A549 (cell line): ENCODE results near the gene RASL11B. TPM values are rescaled to one million over a fixed set of nuclear protein-coding genes. Genes with fewer than 3 reads are reported as not detected.

Experiments used
- ATAC-seq, 2 experiments: fragments of 200-7000 bp in 1 of 2; fragments of >200 bp in 1 of 2; cut with Nextera tagmentation in 1 of 2; cut with Tn5 transposase in 1 of 2; 3 replicates each; pipeline versions ENCODE4 v1.8.0 to v1.9.1; 2018 to 2020; ENCODE audit warnings: mild to moderate bottlenecking in 1 of 2, moderate library complexity in 1 of 2
- CTCF ChIA-PET: fragments of 300-600 bp; sonication (Branson Sonifier 250); formaldehyde crosslinking; extraction: SDS; loops from one replicate; lab custom pipeline; 2021; ENCODE audit warnings: antibody characterized with exemption, inconsistent platforms; lab: Yijun Ruan, JAX
- POLR2A ChIA-PET: fragments of 350-600 bp; formaldehyde crosslinking; extraction: SDS; loops from one replicate; lab custom pipeline; 2021; ENCODE audit warnings: antibody characterized with exemption, inconsistent platforms; lab: Yijun Ruan, JAX
- DNase-seq, 2 experiments: peaks; one replicate each; pipeline versions ENCODE4 v3.0.0 to v3.0.0-alpha.2; 2011 to 2016; ENCODE audit warnings: low read depth in 1 of 2, low spot score in 1 of 2
- FAIRE-seq: peaks from 2 replicates; lab custom pipeline; 2011; peaks lifted over from hg19 to GRCh38; lab: Jason Lieb, UNC
- H3K27ac ChIP-seq, 2 experiments: fragments of >200 bp; sonication (Bioruptor Twin); formaldehyde crosslinking; 3 replicates each; pipeline ENCODE4 v1.5.1; 2016 to 2017
- H3K4me1 ChIP-seq: fragments of >200 bp; sonication (Bioruptor Twin); formaldehyde crosslinking; 3 replicates; pipeline ENCODE4 v1.6.1; 2016
- H3K4me2 ChIP-seq: fragments of >200 bp; sonication (Bioruptor Twin); formaldehyde crosslinking; 3 replicates; pipeline ENCODE4 v1.6.1; 2016
- H3K4me3 ChIP-seq: fragments of >200 bp; sonication (Bioruptor Twin); formaldehyde crosslinking; 3 replicates; pipeline ENCODE4 v1.5.1; 2016
- H3K9me3 ChIP-seq: fragments of >200 bp; sonication (Bioruptor Twin); formaldehyde crosslinking; 3 replicates; pipeline ENCODE4 v1.6.1; 2016
- CBX2 ChIP-seq: fragments of 200-600 bp; sonication (generic); IDR thresholded peaks from 2 replicates; pipeline ENCODE4 v1.6.1; 2016; ENCODE audit warnings: low read depth, mild to moderate bottlenecking, borderline replicate concordance
- CEBPB ChIP-seq, 2 experiments: fragments of >200 bp in 1 of 2; sonication (Bioruptor Twin) in 1 of 2; formaldehyde crosslinking in 1 of 2; IDR thresholded peaks; 2 replicates each; pipeline ENCODE4 v1.6.1; 2012 to 2016
- CHD2 ChIP-seq: fragments of 150-350 bp; IDR thresholded peaks from 2 replicates; pipeline ENCODE4 v1.6.1; 2014; ENCODE audit warnings: low read length; ENCODE audit not compliant: partially characterized antibody
- EP300 ChIP-seq, 2 experiments: fragments of >200 bp; sonication (Bioruptor Twin); formaldehyde crosslinking; IDR thresholded peaks; 2 replicates in 1 of 2; 3 replicates in 1 of 2; pipeline ENCODE4 v1.6.1; 2016 to 2017
- ESRRA ChIP-seq: fragments of 150-350 bp; IDR thresholded peaks from 2 replicates; pipeline ENCODE4 v1.6.1; 2014; ENCODE audit warnings: mild to moderate bottlenecking, low read length, borderline replicate concordance
- FOSB ChIP-seq: fragments of 250-450 bp; sonication (Bioruptor Pico); IDR thresholded peaks from 2 replicates; pipeline ENCODE4 v1.5.0; 2020; ENCODE audit warnings: mild to moderate bottlenecking, moderate library complexity
- GATA3 ChIP-seq: IDR thresholded peaks from 2 replicates; pipeline ENCODE4 v1.6.1; 2012; ENCODE audit warnings: borderline replicate concordance
- HOXA7 ChIP-seq: fragments of 250-450 bp; sonication (Bioruptor Pico); IDR thresholded peaks from 2 replicates; pipeline ENCODE4 v1.5.0; 2020; ENCODE audit warnings: mild to moderate bottlenecking, moderate library complexity
- HOXB5 ChIP-seq: fragments of 250-450 bp; sonication (Bioruptor Pico); IDR thresholded peaks from 2 replicates; pipeline ENCODE4 v1.5.0; 2020; ENCODE audit warnings: mild to moderate bottlenecking, moderate library complexity
- MAZ ChIP-seq: fragments of 150-350 bp; IDR thresholded peaks from 2 replicates; pipeline ENCODE4 v1.6.1; 2014; ENCODE audit warnings: antibody characterized with exemption, low read depth, low read length, borderline replicate concordance
- MYC ChIP-seq: IDR thresholded peaks from 2 replicates; pipeline ENCODE4 v1.6.1; 2012; ENCODE audit warnings: mild to moderate bottlenecking, inconsistent platforms, low read length, improper control_type of control experiment, borderline replicate concordance
- PHF8 ChIP-seq: fragments of 200-600 bp; sonication (generic); IDR thresholded peaks from 2 replicates; pipeline ENCODE4 v1.6.1; 2016; ENCODE audit warnings: low read depth, mild to moderate bottlenecking, antibody characterized with exemption, moderate library complexity, borderline replicate concordance
- POLR2A ChIP-seq: IDR thresholded peaks from 2 replicates; pipeline ENCODE4 v1.6.1; 2012; ENCODE audit warnings: mild to moderate bottlenecking, low read length
- RCOR1 ChIP-seq: fragments of 150-350 bp; IDR thresholded peaks from 2 replicates; pipeline ENCODE4 v1.6.1; 2014; ENCODE audit warnings: antibody characterized with exemption, low read length, low read depth
- RNF2 ChIP-seq: fragments of 200-600 bp; sonication (generic); IDR thresholded peaks from 2 replicates; pipeline ENCODE4 v1.6.1; 2016; ENCODE audit warnings: low read depth, mild to moderate bottlenecking, antibody characterized with exemption, moderate library complexity, borderline replicate concordance
- TFCP2L1 ChIP-seq: fragments of 250-450 bp; sonication (Bioruptor Pico); IDR thresholded peaks from 2 replicates; pipeline ENCODE4 v1.5.0; 2021; ENCODE audit warnings: mild to moderate bottlenecking
- TP53 ChIP-seq: fragments of 250-450 bp; sonication (Bioruptor Pico); IDR thresholded peaks from 2 replicates; pipeline ENCODE4 v1.5.0; 2021; ENCODE audit warnings: mild to moderate bottlenecking, moderate library complexity
- WGBS: methylation state at CpG from one replicate; pipeline ENCODE4 v1.1.6; 2017; ENCODE audit errors: missing lambda C conversion rate; 5-methylcytosine and 5-hydroxymethylcytosine counted together
- polyA plus RNA-seq, 4 experiments: library from polyadenylated mRNA; depleted of rRNA in 3 of 4; stranded (reverse); fragments of >200 nt; fragmentation: RNase III in 1 of 4; extraction: RNeasy Plus Mini Kit Qiagen cat#74134 plus additional on column Dnase treatment in 1 of 4; gene quantifications; 2 replicates in 3 of 4; 3 replicates in 1 of 4; pipeline ENCODE4 v1.2.3, GENCODE V29; 2011 to 2017
- TF ChIP-seq, protein P1 (sequence below): fragments of >200 bp; sonication (Bioruptor Twin); formaldehyde crosslinking; IDR thresholded peaks from 2 replicates; pipeline ENCODE4 v1.6.1; 2016
- TF ChIP-seq, protein P2 (sequence below): fragments of 450-650 bp; IDR thresholded peaks from 2 replicates; pipeline ENCODE4 v1.6.1; 2014; ENCODE audit warnings: antibody characterized with exemption
- TF ChIP-seq, protein P3 (sequence below): fragments of >200 bp; sonication (Bioruptor Twin); formaldehyde crosslinking; IDR thresholded peaks from 3 replicates; pipeline ENCODE4 v1.5.1; 2016

Gene RASL11B
- polyA plus RNA-seq, 2 of the 4 experiments (the other 2 are of a cell fraction), result 0.04 to 0.05 TPM

DNA sequence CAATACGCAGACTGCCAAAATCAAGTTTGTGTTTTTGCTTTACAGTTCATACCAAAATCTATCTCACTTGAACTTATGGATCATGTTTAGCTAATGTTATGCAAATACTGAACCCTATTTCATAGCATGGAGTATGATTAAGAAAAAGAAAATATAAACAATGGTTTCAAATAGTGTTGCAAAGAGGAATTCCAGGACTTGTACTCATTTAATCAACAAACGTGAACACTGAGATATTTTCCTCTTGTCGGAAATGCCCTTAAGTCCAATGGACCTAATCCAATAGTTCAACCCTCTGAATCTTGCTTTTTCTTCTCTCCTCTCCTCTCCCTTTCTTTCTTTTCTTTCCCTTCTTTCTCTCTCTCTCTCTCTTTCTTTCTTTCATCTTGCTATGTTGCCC is 30.8 kb downstream of the RASL11B start (continued):
- TF ChIP-seq RCOR1 (no peak), PHF8 (no peak), TFCP2L1 (CRISPR knock-in tag) (no peak), MAZ (no peak)

DNA sequence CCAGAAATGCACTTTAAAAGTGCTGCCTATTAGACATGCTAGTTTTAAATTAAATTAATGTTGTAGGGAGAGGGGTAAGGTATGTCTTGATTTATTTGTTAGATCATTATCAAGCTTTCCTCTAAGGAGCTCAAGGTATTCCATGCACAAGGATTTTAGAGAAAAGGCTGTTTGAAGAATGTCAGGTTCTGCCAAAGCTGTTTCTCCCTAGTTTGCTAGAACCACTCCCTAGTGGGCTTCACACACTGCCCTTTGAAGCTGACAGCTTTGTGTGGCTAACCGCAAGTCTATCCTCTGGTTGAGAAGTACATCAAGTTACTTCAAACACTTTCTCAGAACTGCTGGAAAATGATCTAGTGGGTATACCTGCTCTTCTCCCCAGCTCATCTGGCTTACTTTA is 32.3 kb downstream of the RASL11B start:
- FAIRE-seq (no peak), DNase-seq (no peak), ATAC-seq (no peak)
- TF ChIP-seq ESRRA, result no peak
- TF ChIP-seq HOXA7 (CRISPR knock-in tag), result no peak
- no peak for TF ChIP-seq POLR2A
- no peak for TF ChIP-seq FOSB (CRISPR knock-in tag)
- TF ChIP-seq TFCP2L1 (CRISPR knock-in tag), result no peak
- TF ChIP-seq GATA3, result no peak
- TF ChIP-seq CHD2, result no peak
- no peak for TF ChIP-seq TP53 (CRISPR knock-in tag)
- TF ChIP-seq, protein P1, sequence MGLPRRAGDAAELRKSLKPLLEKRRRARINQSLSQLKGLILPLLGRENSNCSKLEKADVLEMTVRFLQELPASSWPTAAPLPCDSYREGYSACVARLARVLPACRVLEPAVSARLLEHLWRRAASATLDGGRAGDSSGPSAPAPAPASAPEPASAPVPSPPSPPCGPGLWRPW, result no peak
- TF ChIP-seq HOXB5 (CRISPR knock-in tag), result no peak
- no peak for TF ChIP-seq EP300 (IDR thresholded peaks at IDR 0.05)
- no peak for TF ChIP-seq RCOR1
- CTCF ChIA-PET, result interaction anchor here (0.6 kb wide), 1 partner anchor 17 kb away, joined by 3 read pairs; no protein-coding TSS in a partner anchor
- Histone ChIP-seq H3K4me2 (no peak overlapping the region), H3K27ac (no peak overlapping the region), H3K4me1 (no peaks in the 10 kb centered on the region), H3K9me3 (no peaks in the 10 kb centered on the region), H3K4me3 (no peak overlapping the region)
- POLR2A ChIA-PET, result no interaction called here
- WGBS, result 100% methylated on average over 1 of the region's 1 CpG

DNA sequence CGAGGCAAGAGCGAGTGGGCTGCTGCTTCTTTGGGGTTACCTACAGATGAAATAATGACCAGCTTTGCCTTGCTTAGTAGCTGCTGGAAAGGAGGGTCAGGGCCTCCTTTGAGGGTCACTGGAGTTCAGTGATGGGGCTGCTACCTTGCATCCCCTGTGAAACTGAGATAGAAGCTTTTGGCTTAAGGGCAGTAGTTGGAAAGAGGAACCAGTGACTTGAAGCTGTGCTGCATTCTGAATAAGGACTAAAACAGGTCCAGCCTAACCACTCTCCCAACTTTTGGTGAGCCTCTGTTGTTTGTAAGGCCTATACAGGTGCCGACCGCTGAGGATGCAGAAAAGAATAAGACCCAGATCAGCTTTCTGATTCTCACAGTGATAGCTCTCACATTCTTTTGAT is 41.2 kb downstream of the RASL11B start:
- ChIA-PET CTCF (interaction anchor here (1.3 kb wide), 1 partner anchor 17 kb away, joined by 4 read pairs; no protein-coding TSS in a partner anchor), POLR2A (no interaction called here)
- Histone ChIP-seq H3K4me2 (no peak overlapping the region), H3K4me3 (no peak overlapping the region), H3K9me3 (no peaks in the 10 kb centered on the region), H3K4me1 (no peaks in the 10 kb centered on the region), H3K27ac (no peak overlapping the region)
- ATAC-seq (no peak), FAIRE-seq (no peak), DNase-seq (no peak)
- 97% methylated on average over 4 of the region's 4 CpGs for WGBS
- TF ChIP-seq, protein P2, sequence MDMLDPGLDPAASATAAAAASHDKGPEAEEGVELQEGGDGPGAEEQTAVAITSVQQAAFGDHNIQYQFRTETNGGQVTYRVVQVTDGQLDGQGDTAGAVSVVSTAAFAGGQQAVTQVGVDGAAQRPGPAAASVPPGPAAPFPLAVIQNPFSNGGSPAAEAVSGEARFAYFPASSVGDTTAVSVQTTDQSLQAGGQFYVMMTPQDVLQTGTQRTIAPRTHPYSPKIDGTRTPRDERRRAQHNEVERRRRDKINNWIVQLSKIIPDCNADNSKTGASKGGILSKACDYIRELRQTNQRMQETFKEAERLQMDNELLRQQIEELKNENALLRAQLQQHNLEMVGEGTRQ, result no peak
- no peak for TF ChIP-seq FOSB (CRISPR knock-in tag)
- no peak for TF ChIP-seq HOXA7 (CRISPR knock-in tag)
- no peak for TF ChIP-seq EP300 (IDR thresholded peaks at IDR 0.05)
- TF ChIP-seq, protein P3, sequence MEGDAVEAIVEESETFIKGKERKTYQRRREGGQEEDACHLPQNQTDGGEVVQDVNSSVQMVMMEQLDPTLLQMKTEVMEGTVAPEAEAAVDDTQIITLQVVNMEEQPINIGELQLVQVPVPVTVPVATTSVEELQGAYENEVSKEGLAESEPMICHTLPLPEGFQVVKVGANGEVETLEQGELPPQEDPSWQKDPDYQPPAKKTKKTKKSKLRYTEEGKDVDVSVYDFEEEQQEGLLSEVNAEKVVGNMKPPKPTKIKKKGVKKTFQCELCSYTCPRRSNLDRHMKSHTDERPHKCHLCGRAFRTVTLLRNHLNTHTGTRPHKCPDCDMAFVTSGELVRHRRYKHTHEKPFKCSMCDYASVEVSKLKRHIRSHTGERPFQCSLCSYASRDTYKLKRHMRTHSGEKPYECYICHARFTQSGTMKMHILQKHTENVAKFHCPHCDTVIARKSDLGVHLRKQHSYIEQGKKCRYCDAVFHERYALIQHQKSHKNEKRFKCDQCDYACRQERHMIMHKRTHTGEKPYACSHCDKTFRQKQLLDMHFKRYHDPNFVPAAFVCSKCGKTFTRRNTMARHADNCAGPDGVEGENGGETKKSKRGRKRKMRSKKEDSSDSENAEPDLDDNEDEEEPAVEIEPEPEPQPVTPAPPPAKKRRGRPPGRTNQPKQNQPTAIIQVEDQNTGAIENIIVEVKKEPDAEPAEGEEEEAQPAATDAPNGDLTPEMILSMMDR, result no peak
- TF ChIP-seq RNF2, result no peak

DNA sequence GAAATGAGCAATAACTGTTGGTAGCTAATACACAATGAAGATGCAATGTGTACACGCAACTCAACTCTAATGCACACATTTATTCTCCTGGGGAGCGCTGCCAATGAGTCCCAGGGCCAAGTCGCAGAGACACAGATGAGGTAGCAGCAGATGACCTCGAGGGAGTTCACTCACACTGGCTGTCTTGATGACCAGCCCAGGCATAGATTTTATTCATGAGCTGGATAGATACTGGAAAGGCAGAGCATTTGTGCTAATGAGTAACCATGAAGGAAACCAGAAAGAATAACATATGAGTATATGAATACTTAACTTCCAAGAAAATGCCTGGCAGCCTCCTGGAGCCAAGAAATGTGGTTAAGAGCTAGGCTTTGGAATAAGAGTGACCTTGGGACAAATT is 42.3 kb downstream of the RASL11B start:
- H3K27ac ChIP-seq, result no peak overlapping the region
- no peak for FAIRE-seq

More for the DNA sequence above, 42.3 kb downstream of the RASL11B start:
- CTCF ChIA-PET, result no interaction called here
- Histone ChIP-seq H3K4me2 (no peak overlapping the region), H3K9me3 (no peaks in the 10 kb centered on the region), H3K4me1 (no peaks in the 10 kb centered on the region), H3K4me3 (no peak overlapping the region)
- TF ChIP-seq MYC (no peak), CBX2 (no peak), CEBPB (IDR thresholded peaks at IDR 0.05) (no peak)
- no peak for ATAC-seq
- POLR2A ChIA-PET, result no interaction called here
- no peak for DNase-seq
- WGBS, result 67% methylated on average over 4 of the region's 4 CpGs
